Astrocyte of the cerebellum (primary cell): ENCODE measurements around the gene DDO.
A peak's percentile ranks its signal among the peaks of the same experiment; 100 is the strongest.
"Not testable (repeated sequence)": the region's sequence is repeated elsewhere in the genome, so short reads cannot be mapped to it uniquely, and the experiment has no call there.

ENCODE experiments used
- DNase-seq: peaks from one replicate; pipeline ENCODE4 v3.0.0-alpha.2; 2011; ENCODE audit warnings: low read depth
- H3K4me3 ChIP-seq: 2 replicates; pipeline ENCODE4 v1.5.1; 2011; ENCODE audit warnings: mild to moderate bottlenecking, low read depth, low read length, moderate library complexity
- in situ Hi-C: cut with HindIII; loops from 2 replicates; pipeline ENCODE4 v1.10.0; 2017; ENCODE audit warnings: low sequenced_read_pairs
- TF ChIP-seq, protein P1 (sequence below): IDR thresholded peaks from 2 replicates; pipeline ENCODE4 v1.5.1; 2012; ENCODE audit warnings: low read length, low read depth, moderate library complexity, mild to moderate bottlenecking; ENCODE audit errors: missing control alignments

DDO gene, protein sequence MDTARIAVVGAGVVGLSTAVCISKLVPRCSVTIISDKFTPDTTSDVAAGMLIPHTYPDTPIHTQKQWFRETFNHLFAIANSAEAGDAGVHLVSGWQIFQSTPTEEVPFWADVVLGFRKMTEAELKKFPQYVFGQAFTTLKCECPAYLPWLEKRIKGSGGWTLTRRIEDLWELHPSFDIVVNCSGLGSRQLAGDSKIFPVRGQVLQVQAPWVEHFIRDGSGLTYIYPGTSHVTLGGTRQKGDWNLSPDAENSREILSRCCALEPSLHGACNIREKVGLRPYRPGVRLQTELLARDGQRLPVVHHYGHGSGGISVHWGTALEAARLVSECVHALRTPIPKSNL

DNA sequence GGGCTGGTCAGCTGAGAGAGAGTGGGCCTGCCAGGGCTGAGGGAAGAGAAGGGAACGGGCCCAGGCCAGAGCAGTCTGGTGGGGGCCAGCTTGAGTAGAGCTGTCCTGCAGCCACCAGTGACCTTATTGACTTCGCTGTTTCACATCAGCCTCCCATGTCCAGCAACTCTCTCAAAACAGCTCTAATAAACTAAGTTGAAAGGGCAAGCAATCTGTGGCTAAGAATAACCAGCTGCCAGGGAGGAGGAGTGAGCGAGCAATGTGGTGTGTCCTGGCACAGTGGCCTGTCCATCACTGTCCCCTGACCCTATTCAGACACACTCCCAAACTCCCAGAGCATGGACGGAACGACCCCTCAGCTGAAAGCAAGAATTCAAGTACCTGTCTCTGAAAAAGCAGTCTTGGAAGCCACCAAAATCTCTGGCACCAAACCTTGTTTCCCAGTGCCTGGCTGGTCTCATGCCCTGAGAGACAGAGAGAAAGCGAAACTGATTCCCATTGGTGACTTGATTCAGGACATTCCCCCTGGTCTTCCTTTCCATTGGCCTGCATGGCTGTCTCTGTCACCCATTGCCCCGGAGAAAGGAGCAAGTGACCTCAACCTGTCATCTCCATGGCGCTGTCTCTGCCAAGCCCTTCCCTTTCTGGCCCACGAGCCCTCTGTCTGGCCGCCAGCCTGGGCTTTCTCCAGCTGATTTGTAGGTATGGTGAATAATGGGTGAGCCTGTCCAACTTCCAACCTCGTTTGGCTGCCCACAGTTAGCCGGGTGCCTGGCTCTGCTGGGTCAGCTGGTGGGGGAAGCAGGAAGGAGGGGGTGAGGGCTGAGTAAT lies at the start of gene DDO:
Gene DDO (minus strand): TSS at position 490 of the 831 bp plus-strand sequence. CDS start 2,113 bp downstream, outside the sequence.
- in situ Hi-C loops: no loop called here
- peak; percentile 6 for DNase-seq

DNA sequence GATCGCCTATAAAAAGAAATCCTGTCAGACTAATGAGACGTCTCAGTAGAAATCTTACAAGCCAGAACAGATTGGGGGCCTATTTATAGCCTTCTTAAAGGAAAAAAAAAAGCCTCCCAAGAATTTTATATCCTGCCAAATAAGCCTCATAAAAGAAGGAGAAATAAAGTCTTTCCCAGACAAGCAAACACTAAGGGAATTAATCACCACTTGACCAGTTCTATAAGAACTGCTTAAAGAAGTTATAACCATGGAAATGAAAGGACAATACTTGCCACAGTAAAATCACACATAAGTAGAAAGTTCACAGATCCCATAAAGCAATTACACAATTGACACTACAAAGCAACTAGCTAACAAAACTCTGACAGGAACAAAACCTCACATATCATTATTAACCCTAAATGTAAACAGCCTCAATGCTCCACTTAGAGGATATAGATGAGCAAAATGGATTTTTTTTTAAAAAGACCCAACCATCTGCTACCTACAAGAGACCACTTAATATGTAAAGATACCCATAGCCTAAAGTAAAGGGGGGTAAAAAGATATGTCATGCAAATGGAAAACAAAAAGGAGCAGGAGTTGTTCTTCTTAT lies 47.6 kb upstream of the DDO start:
- TF ChIP-seq, protein P1, sequence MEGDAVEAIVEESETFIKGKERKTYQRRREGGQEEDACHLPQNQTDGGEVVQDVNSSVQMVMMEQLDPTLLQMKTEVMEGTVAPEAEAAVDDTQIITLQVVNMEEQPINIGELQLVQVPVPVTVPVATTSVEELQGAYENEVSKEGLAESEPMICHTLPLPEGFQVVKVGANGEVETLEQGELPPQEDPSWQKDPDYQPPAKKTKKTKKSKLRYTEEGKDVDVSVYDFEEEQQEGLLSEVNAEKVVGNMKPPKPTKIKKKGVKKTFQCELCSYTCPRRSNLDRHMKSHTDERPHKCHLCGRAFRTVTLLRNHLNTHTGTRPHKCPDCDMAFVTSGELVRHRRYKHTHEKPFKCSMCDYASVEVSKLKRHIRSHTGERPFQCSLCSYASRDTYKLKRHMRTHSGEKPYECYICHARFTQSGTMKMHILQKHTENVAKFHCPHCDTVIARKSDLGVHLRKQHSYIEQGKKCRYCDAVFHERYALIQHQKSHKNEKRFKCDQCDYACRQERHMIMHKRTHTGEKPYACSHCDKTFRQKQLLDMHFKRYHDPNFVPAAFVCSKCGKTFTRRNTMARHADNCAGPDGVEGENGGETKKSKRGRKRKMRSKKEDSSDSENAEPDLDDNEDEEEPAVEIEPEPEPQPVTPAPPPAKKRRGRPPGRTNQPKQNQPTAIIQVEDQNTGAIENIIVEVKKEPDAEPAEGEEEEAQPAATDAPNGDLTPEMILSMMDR: no peak
- H3K4me3 ChIP-seq: no peak overlapping the region
- no peak for DNase-seq
- in situ Hi-C loops: no loop called here

More for the DNA sequence above, at the start of gene DDO:
- H3K4me3 ChIP-seq: peak within 1 kb of the TSS; percentile 18
- TF ChIP-seq, protein P1: no peak

DNA sequence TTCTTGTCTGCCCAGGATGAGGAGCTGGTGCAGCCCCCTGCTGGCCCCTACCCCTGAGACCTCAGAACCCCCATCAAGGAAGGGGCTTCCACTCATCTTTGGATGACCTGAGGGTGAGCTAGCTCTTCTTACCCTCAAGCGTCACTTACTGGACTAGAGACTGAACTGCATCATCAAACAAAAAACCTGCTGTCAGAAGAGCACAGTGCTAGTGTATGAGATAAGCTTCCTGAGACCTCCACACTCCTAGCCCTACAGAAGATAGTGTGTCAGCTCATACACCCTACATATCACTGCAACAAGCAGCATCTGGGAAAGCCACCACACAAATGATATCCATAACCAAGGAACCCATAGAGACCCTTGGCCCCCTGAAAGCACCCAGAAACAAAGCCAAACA lies 46.0 kb upstream of the DDO start:
- no peak overlapping the region for H3K4me3 ChIP-seq
- DNase-seq: no peak
- TF ChIP-seq, protein P1: no peak
- in situ Hi-C loops: no loop called here

DNA sequence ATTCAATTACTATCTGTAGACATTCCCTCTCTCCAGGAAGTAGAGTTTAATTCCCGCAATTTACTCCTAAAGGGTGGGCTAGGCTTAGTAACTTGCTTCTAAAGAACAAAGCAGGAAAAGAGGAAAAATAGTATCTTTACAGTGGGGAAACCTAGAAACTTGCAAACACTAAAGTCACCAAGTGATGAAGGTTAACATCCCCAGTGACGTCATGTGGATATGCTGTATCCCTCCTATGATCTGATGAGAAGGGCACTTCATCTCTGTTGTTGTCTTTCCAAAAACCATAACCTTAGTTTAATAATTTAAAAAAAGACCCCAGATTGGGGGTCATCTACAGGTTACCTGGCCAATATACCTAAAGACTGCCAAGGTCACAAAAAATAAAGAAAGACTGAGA lies 43.8 kb upstream of the DDO start:
- no peak for DNase-seq
- in situ Hi-C loops: no loop called here
- H3K4me3 ChIP-seq: no peak overlapping the region
- TF ChIP-seq, protein P1: no peak

DNA sequence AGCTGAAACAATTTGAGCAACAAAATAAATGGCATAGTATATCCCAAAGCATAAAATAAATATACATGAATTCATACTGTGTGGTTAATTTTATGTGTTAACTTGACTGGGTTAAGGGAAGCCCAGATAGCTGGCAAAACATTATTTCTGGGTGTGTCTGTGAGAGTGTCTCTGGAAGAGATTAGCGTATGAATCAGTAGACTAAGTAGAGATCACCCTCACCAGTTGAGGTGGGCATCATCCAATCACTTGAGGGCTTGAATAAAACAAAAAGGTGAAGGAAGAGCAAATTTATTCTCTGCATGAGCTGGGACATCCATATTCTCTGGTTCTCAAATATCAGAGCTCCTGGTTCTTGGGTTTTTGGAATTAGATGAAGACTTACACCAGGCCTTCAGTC lies 43.1 kb upstream of the DDO start:
- no peak for DNase-seq
- H3K4me3 ChIP-seq: no peak overlapping the region
- in situ Hi-C loops: no loop called here
- TF ChIP-seq, protein P1: no peak

DNA sequence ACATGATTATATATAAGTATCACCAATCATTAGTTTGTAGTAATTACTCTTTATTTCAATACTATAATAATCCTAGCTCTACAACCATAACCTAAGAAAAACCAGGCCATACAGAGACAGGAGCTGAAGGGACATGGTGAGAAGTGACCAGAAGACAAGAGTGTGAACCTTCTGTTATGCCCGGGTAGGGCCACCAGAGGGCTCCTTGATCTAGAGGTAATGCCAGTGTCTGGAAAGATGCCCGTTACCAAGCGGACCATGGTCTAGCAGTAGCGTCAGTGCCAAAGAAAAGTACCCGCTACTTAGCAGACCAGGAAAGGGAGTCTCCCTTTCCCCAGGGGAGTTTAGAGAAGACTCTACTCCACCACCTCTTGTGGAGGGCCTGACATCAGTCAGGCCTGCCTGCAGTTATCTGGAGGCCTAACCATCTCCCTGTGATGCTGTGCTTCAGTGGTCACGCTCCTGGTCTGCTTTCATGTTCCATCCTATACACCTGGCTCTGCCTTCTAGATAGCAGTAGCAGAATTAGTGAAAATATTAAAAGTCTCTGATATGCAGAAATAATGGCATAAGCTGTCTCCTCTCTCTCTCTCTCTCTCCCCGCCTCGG lies 42.3 kb upstream of the DDO start:
- in situ Hi-C loops, H3K4me3 ChIP-seq, DNase-seq: not testable (repeated sequence)
- TF ChIP-seq, protein P1: peak; percentile 30
